Esophagus squamous epithelium (tissue), 5 donors: ENCODE results near the gene DHX30. TPM values are rescaled to one million over a fixed set of nuclear protein-coding genes. Genes with fewer than 3 reads are reported as not detected.

Experiments
- DNase-seq: peaks from one replicate; lab custom pipeline; 2025; lab: John Stamatoyannopoulos, UW
- H3K27ac ChIP-seq, 4 donors: fragments of 200-600 bp; sonication (generic); one replicate each; pipeline ENCODE4 v1.5.1; 2016 to 2019; ENCODE audit warnings: mild to moderate bottlenecking in 1 of 4
- H3K27me3 ChIP-seq, 4 donors: fragments of 200-600 bp; sonication (generic); 1 replicate in 3 of 4; 2 replicates in 1 of 4; pipeline versions ENCODE4 v1.5.1 to v1.6.0; 2017 to 2021; ENCODE audit warnings: antibody characterized with exemption in 1 of 4
- H3K36me3 ChIP-seq, 3 donors: fragments of 200-600 bp; sonication (generic); one replicate each; pipeline ENCODE4 v1.5.1; 2016 to 2019
- H3K4me1 ChIP-seq, 3 donors: fragments of 200-600 bp; sonication (generic); one replicate each; pipeline ENCODE4 v1.5.1; 2017 to 2019
- H3K4me3 ChIP-seq, 4 donors: fragments of 200-600 bp; sonication (generic); 1 replicate in 3 of 4; 2 replicates in 1 of 4; pipeline ENCODE4 v1.5.1; 2016 to 2019; ENCODE audit warnings: mild to moderate bottlenecking in 2 of 4, moderate library complexity in 1 of 4
- H3K9me3 ChIP-seq, 3 donors: fragments of 200-600 bp; sonication (generic); one replicate each; pipeline ENCODE4 v1.5.1; 2016 to 2019
- POLR2A ChIP-seq, 4 donors: fragments of 450-650 bp; IDR thresholded peaks; one replicate each; pipeline ENCODE4 v1.6.1; 2017; ENCODE audit warnings: antibody characterized with exemption in 4 of 4, mild to moderate bottlenecking in 4 of 4, moderate library complexity in 3 of 4
- WGBS, 2 donors: methylation state at CpG; one replicate each; pipeline ENCODE4 v1.1.5; 2018; 5-methylcytosine and 5-hydroxymethylcytosine counted together
- intact Hi-C: fragments of 100-400 bp; cut with DNase I; formaldehyde crosslinking; loops from one replicate; pipeline ENCODE4 v1.15.0; 2022
- total RNA-seq, 4 donors: library from RNA; depleted of rRNA; stranded (reverse); fragments of >200 nt; gene quantifications; one replicate each; pipeline ENCODE4 v1.1.0, GENCODE V29; 2016
- TF ChIP-seq, protein P1 (sequence below), 6 experiments: fragments of 450-650 bp in 4 of 6; fragments of 200-600 bp in 2 of 6; sonication (generic) in 2 of 6; IDR thresholded peaks; one replicate each; pipeline ENCODE4 v1.5.1; 2016 to 2019; ENCODE audit warnings: antibody characterized with exemption in 6 of 6, mild to moderate bottlenecking in 4 of 6, moderate library complexity in 4 of 6
- donor health status: DM: yes; HTN: yes; CAD: no.

DHX30 gene
- total RNA-seq, 4 donors from 2014 or later: 32.8 to 63.5 (median 44.8) TPM

DNA sequence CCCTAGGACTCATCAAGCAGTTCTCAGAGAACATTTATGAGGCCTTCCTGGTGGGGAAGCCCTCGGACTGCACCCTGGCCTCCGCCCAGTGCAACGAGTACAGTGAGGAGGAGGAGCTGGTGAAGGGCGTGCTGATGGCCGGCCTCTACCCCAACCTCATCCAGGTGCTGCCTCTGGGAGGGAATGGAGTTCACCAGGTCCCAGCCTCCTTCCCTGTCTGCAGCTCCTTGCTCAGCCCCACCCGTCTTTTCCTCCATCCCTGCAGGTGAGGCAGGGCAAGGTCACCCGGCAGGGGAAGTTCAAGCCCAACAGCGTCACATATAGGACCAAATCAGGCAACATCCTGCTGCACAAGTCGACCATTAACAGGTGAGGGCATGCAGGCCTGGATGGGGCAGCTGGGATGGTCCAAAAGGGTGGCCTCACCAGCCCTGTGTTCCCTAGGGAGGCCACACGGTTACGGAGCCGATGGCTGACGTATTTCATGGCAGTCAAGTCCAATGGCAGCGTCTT is 46.3 kb downstream of the DHX30 start:
- Histone ChIP-seq H3K4me1 (no peaks in the 10 kb centered on the region), H3K9me3 (no peaks in the 10 kb centered on the region), H3K27ac (no peak overlapping the region), H3K36me3 (peaks cover 28 to 100% (median 64%) of the 10 kb centered on the region in 3 donors), H3K4me3 (no peak overlapping the region), H3K27me3 (no peaks in the 10 kb centered on the region)
- no peak for DNase-seq
- WGBS, 2 donors: 80 to 90% methylated on average over 1 to 3 of the region's 14 CpGs
- intact Hi-C loops: no loop called here
- TF ChIP-seq POLR2A (IDR thresholded peaks at IDR 0.05): no peak
- TF ChIP-seq, protein P1, sequence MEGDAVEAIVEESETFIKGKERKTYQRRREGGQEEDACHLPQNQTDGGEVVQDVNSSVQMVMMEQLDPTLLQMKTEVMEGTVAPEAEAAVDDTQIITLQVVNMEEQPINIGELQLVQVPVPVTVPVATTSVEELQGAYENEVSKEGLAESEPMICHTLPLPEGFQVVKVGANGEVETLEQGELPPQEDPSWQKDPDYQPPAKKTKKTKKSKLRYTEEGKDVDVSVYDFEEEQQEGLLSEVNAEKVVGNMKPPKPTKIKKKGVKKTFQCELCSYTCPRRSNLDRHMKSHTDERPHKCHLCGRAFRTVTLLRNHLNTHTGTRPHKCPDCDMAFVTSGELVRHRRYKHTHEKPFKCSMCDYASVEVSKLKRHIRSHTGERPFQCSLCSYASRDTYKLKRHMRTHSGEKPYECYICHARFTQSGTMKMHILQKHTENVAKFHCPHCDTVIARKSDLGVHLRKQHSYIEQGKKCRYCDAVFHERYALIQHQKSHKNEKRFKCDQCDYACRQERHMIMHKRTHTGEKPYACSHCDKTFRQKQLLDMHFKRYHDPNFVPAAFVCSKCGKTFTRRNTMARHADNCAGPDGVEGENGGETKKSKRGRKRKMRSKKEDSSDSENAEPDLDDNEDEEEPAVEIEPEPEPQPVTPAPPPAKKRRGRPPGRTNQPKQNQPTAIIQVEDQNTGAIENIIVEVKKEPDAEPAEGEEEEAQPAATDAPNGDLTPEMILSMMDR (IDR thresholded peaks at IDR 0.05): no peak

DNA sequence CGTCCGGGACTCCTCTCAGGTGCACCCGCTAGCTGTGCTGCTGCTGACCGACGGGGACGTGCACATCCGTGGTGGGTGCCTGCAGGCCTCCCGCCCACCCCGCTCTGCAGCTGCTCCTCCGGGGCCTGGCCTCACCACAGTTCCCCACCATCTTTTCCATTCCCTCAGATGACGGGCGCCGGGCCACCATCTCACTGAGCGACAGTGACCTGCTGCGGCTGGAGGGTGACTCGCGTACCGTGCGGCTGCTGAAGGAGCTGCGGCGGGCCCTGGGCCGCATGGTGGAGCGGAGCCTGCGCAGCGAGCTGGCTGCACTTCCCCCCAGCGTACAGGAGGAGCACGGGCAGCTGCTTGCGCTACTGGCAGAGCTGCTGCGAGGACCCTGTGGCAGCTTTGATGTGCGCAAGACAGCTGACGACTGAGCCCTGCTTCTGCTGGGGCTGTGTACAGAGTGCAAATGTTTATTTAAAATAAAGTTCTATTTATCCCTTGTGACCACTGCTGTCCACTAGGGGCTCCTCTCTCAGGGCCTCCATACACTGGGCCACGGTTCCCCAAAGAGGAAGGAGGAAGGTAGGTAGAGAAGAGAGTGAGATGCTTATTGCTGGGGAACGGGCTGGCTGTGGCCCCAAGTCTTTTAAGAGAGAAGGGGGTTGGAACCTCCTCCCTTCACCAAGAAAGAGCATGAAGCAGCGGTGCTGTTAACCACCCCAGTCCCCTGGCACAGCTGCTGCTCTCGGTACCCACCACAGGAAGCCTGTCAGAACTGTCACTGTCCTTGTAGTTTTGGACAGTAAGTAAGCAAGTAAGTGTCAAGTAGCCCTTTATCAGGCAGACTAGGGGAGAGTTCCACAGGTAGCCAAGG is 47.0 kb downstream of the DHX30 start:
- TF ChIP-seq POLR2A (IDR thresholded peaks at IDR 0.05): no peak
- TF ChIP-seq, protein P1 (IDR thresholded peaks at IDR 0.05): peak in 3 of 6 experiments; percentile 16 to 45 (median 34)
- DNase-seq: no peak
- H3K36me3 ChIP-seq: peaks cover 35 to 100% (median 71%) of the 10 kb centered on the region in 3 donors
- H3K4me1 ChIP-seq: no peaks in the 10 kb centered on the region
- intact Hi-C loops: no loop called here
- no peak overlapping the region for H3K4me3 ChIP-seq
- no peaks in the 10 kb centered on the region for H3K9me3 ChIP-seq
- no peaks in the 10 kb centered on the region for H3K27me3 ChIP-seq
- H3K27ac ChIP-seq: no peak overlapping the region
- WGBS, 2 donors: 63 to 80% methylated on average over 4 to 12 of the region's 35 CpGs

DNA sequence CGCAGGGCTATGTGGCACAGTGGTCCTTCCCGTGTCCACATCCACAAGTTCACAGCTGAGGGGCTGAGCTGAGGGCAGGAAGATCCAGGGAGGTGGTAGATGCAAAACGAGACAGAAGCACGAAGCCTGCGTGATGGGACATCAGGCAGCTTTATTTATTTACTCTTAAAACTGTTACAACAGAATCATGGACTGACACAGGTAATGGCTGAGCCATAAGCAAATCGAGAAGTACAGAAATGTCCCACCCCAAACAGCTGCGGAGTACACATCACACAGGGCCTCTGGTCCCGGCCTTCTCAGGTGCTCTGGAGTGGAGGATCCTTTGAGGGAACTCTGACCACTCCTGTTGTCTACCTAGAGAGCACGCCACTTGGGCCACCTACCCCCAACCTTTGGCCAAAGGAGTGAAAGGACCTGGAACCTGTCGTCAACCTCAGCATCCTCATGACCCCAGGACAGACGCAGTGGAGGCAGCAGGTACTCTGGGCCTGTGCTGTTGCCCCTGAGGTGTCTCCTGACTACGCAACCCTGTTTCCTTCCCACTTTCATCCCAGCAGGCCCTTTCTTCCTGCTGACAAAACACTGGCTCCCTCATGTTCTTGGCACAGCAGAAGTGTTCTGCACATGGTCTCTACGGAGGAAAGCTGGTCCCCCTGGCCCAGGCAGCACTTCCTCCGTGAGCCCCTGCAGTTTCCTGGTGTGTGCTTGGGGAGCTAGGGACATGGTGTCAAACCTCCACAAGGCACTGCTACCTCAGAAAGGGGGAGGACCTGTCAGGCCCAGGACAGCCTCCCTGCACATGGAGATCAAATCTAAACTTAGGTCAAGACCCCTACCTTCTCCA is 47.8 kb downstream of the DHX30 start:
- no peak for TF ChIP-seq POLR2A (IDR thresholded peaks at IDR 0.05)
- TF ChIP-seq, protein P1 (IDR thresholded peaks at IDR 0.05): no peak
- no peaks in the 10 kb centered on the region for H3K27me3 ChIP-seq
- no peaks in the 10 kb centered on the region for H3K9me3 ChIP-seq
- no peaks in the 10 kb centered on the region for H3K4me1 ChIP-seq
- no peak for DNase-seq
- 73 to 82% methylated on average over 10 to 13 of the region's 14 CpGs for WGBS, 2 donors
- intact Hi-C loops: no loop called here
- H3K27ac ChIP-seq: no peak overlapping the region
- peaks cover 40 to 100% (median 68%) of the 10 kb centered on the region in 3 donors for H3K36me3 ChIP-seq
- H3K4me3 ChIP-seq: no peak overlapping the region

DNA sequence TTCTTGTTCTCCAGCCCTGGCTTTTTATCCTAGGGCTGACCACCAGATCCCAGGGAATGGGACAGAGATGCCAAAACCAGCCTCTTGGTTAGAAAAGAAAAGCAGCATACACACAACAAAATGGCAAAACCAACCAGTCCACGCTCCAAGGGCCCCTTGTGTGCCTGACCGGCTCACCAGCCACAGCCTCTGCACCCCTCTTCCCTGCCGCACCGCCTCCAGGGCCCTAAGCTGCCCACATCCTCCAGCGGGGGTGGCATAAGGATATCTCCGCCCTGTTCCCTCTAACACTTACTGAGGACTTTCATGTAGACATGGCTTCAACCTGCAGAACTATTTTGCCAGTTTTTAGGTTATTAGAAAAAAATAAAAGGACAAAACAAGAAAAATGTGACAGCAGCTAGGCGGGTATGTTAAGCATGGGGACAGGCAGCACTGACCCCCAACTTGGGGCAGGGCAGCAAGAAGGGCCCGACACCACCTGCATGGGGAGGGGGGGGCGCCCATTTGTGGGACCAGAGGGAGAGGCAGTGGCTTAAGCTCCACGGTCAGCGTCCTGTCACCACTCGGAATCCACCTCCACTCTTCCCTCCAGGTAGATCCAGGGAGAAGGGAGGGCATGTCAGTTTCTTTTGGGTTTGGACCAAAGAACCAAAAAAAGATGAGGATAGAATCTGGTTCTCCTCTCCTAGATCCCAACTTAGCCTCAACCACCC is 49.1 kb downstream of the DHX30 start:
- H3K27ac ChIP-seq: no peak overlapping the region
- peaks cover 42 to 100% (median 65%) of the 10 kb centered on the region in 3 donors for H3K36me3 ChIP-seq
- no peaks in the 10 kb centered on the region for H3K27me3 ChIP-seq
- intact Hi-C loops: no loop called here
- DNase-seq: no peak
- TF ChIP-seq, protein P1 (IDR thresholded peaks at IDR 0.05): no peak
- no peak for TF ChIP-seq POLR2A (IDR thresholded peaks at IDR 0.05)
- H3K9me3 ChIP-seq: no peaks in the 10 kb centered on the region
- 84 to 88% methylated on average over 11 to 12 of the region's 12 CpGs for WGBS, 2 donors
- H3K4me3 ChIP-seq: no peak overlapping the region
- H3K4me1 ChIP-seq: no peaks in the 10 kb centered on the region
